Prostate gland (tissue), 2 donors: ENCODE measurements around the gene IL25.

Experiments used
- POLR2A ChIP-seq: fragments of 450-650 bp; IDR thresholded peaks from one replicate; pipeline ENCODE4 v1.6.1; 2016; ENCODE audit warnings: antibody characterized with exemption, mild to moderate bottlenecking
- POLR2AphosphoS5 ChIP-seq: sonication (generic); formaldehyde crosslinking; IDR thresholded peaks from one replicate; pipeline ENCODE4 v1.6.1; 2017; ENCODE audit warnings: antibody characterized with exemption
- TF ChIP-seq, protein P1 (sequence below), 4 experiments: fragments of 200-600 bp in 2 of 4; fragments of 450-650 bp in 2 of 4; sonication (generic) in 2 of 4; IDR thresholded peaks; 1 replicate in 3 of 4; 2 replicates in 1 of 4; pipeline ENCODE4 v1.5.1; 2016 to 2019; ENCODE audit warnings: antibody characterized with exemption in 4 of 4, mild to moderate bottlenecking in 2 of 4, moderate library complexity in 2 of 4

DNA sequence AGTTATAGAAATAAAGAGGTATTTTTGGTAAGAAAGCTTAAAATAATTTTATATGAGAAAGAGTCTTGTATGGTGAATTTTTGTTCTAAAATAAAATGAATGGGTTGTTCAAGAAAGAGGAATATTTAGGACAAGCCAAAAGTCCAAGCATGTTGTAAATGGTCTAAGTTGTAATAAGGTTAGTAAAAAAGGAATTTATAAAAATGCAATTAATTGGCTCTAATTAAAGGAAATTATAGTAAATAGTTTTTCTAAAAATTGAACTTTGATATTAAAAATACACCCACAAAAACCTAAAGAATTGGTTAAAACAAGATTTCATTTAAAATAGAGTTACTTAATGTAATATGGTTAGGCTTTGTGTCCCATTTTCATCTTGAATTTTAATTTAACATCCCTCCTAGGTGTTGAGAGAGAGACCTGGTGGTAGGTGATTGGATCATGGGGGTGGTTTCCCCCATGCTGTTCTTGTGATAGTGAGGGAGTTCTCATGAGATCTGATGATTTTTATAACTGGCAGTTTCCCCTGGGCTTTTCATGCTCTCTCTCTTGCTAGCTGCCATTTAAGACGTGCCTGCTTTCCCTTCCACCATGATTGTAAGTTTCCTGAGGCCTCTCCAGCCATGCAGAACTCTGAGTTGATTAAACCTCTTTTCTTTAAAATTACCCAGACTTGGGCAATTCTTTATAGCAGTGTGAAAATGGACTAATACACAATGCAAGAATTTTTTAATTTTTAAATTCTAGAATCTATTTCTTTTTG lies 32.9 kb upstream of the IL25 start:
- TF ChIP-seq, protein P1, sequence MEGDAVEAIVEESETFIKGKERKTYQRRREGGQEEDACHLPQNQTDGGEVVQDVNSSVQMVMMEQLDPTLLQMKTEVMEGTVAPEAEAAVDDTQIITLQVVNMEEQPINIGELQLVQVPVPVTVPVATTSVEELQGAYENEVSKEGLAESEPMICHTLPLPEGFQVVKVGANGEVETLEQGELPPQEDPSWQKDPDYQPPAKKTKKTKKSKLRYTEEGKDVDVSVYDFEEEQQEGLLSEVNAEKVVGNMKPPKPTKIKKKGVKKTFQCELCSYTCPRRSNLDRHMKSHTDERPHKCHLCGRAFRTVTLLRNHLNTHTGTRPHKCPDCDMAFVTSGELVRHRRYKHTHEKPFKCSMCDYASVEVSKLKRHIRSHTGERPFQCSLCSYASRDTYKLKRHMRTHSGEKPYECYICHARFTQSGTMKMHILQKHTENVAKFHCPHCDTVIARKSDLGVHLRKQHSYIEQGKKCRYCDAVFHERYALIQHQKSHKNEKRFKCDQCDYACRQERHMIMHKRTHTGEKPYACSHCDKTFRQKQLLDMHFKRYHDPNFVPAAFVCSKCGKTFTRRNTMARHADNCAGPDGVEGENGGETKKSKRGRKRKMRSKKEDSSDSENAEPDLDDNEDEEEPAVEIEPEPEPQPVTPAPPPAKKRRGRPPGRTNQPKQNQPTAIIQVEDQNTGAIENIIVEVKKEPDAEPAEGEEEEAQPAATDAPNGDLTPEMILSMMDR (IDR thresholded peaks at IDR 0.05): no peak
- no peak for TF ChIP-seq POLR2A
- TF ChIP-seq POLR2AphosphoS5: no peak
